HCT116 (cell line): ENCODE measurements around the gene SLC39A1.

ENCODE experiments used
- CTCF ChIP-seq, 3 experiments: fragments of 200-600 bp in 1 of 3; sonication (generic) in 1 of 3; IDR thresholded peaks in 2 of 3; conservative IDR thresholded peaks in 1 of 3; 2 replicates each; pipeline ENCODE4 v1.5.1; 2012 to 2017; ENCODE audit warnings: low read depth in 2 of 3, low read length in 2 of 3, antibody characterized with exemption in 1 of 3, borderline replicate concordance in 1 of 3, control low read depth in 1 of 3, mild to moderate bottlenecking in 1 of 3, mixed read lengths in 1 of 3, mixed run types in 1 of 3, moderate library complexity in 1 of 3; ENCODE audit not compliant: insufficient read depth in 1 of 3
- EZH2phosphoT487 ChIP-seq: fragments of 200-600 bp; IDR thresholded peaks from 2 replicates; pipeline ENCODE4 v1.6.1; 2018; ENCODE audit warnings: antibody characterized with exemption, borderline replicate concordance
- JUND ChIP-seq: IDR thresholded peaks from 2 replicates; pipeline ENCODE4 v1.6.1; 2012
- POLR2A ChIP-seq: IDR thresholded peaks from 2 replicates; pipeline ENCODE4 v1.7.0; 2011; ENCODE audit warnings: borderline replicate concordance; ENCODE audit not compliant: insufficient read depth, insufficient read length; ENCODE audit errors: extremely low read depth
- RAD21 ChIP-seq: IDR thresholded peaks from 2 replicates; pipeline ENCODE4 v1.6.1; 2012; ENCODE audit warnings: low read depth, mild to moderate bottlenecking
- SP1 ChIP-seq: IDR thresholded peaks from 2 replicates; pipeline ENCODE4 v1.6.1; 2012; ENCODE audit warnings: low read depth
- ZBTB33 ChIP-seq: IDR thresholded peaks from 2 replicates; pipeline ENCODE4 v1.6.1; 2011; ENCODE audit warnings: mild to moderate bottlenecking, low read length, moderate library complexity; ENCODE audit not compliant: insufficient replicate concordance; ENCODE audit errors: extremely low read depth

GRCh38 chr1:153922972-153923925, 40.1 kb downstream of the SLC39A1 start, which contains the start of gene GATAD2B:
- TF ChIP-seq CTCF (IDR thresholded peaks at IDR 0.05 in 2 of 3, conservative IDR thresholded peaks at IDR 0.05 in 1 of 3; ENCODE audit: borderline replicate concordance in 1 of 3, insufficient read depth in 1 of 3, low read depth in 2 of 3, low read length in 2 of 3) = no peak
- TF ChIP-seq RAD21 = no peak
- TF ChIP-seq SP1 = peak; percentile 100
- TF ChIP-seq ZBTB33 = peak; percentile 87
- TF ChIP-seq JUND = no peak
- TF ChIP-seq POLR2A = peak; percentile 41
- no peak for TF ChIP-seq EZH2phosphoT487
